ENCODE results near the gene DNAH8.
"Not testable (repeated sequence)": the region's sequence is repeated elsewhere in the genome, so short reads cannot be mapped to it uniquely, and the experiment has no call there.

DNAH8 gene

GRCh38 chr6:38876475-38876874, 161.4 kb downstream of the DNAH8 start:
- TF ChIP-seq POLR2A (IDR thresholded peaks at IDR 0.05; ENCODE audit: low read depth, low read length) (no peak), TAF1 (IDR thresholded peaks at IDR 0.05; ENCODE audit: borderline replicate concordance, low read depth, low read length) (no peak), POLR2AphosphoS5 (IDR thresholded peaks at IDR 0.05; ENCODE audit: low read depth, low read length) (no peak)
- FAIRE-seq (no peak), DNase-seq (ENCODE audit: insufficient read length) (no peak)

GRCh38 chr6:38877721-38878120, 162.6 kb downstream of the DNAH8 start:
- FAIRE-seq: no peak
- no peak for DNase-seq (ENCODE audit: insufficient read length)
- TF ChIP-seq TAF1 (IDR thresholded peaks at IDR 0.05; ENCODE audit: borderline replicate concordance, low read depth, low read length) (no peak), POLR2A (IDR thresholded peaks at IDR 0.05; ENCODE audit: low read depth, low read length) (no peak), POLR2AphosphoS5 (IDR thresholded peaks at IDR 0.05; ENCODE audit: low read depth, low read length) (no peak)

GRCh38 chr6:38882157-38882556, 167.0 kb downstream of the DNAH8 start:
- FAIRE-seq (no peak), DNase-seq (ENCODE audit: insufficient read length) (no peak)
- TF ChIP-seq POLR2AphosphoS5 (IDR thresholded peaks at IDR 0.05; ENCODE audit: low read depth, low read length): no peak
- no peak for TF ChIP-seq POLR2A (IDR thresholded peaks at IDR 0.05; ENCODE audit: low read depth, low read length)
- no peak for TF ChIP-seq TAF1 (IDR thresholded peaks at IDR 0.05; ENCODE audit: borderline replicate concordance, low read depth, low read length)

GRCh38 chr6:38897507-38897906, 182.4 kb downstream of the DNAH8 start:
- no peak for TF ChIP-seq POLR2AphosphoS5 (IDR thresholded peaks at IDR 0.05; ENCODE audit: low read depth, low read length)
- no peak for TF ChIP-seq TAF1 (IDR thresholded peaks at IDR 0.05; ENCODE audit: borderline replicate concordance, low read depth, low read length)
- TF ChIP-seq POLR2A (IDR thresholded peaks at IDR 0.05; ENCODE audit: low read depth, low read length): no peak
- DNase-seq (ENCODE audit: insufficient read length): no peak
- FAIRE-seq: no peak

- TF ChIP-seq TAF1 (IDR thresholded peaks at IDR 0.05; ENCODE audit: borderline replicate concordance, low read depth, low read length): no peak
- no peak for TF ChIP-seq POLR2A (IDR thresholded peaks at IDR 0.05; ENCODE audit: low read depth, low read length)
- TF ChIP-seq POLR2AphosphoS5 (IDR thresholded peaks at IDR 0.05; ENCODE audit: low read depth, low read length): no peak
- no peak for DNase-seq (ENCODE audit: insufficient read length)
- FAIRE-seq: no peak
Observed at GRCh38 chr6:38901802-38902522, 186.9 kb downstream of the DNAH8 start.

GRCh38 chr6:38906582-38906981, 191.5 kb downstream of the DNAH8 start:
- TF ChIP-seq POLR2A (IDR thresholded peaks at IDR 0.05; ENCODE audit: low read depth, low read length): no peak
- no peak for TF ChIP-seq TAF1 (IDR thresholded peaks at IDR 0.05; ENCODE audit: borderline replicate concordance, low read depth, low read length)
- TF ChIP-seq POLR2AphosphoS5 (IDR thresholded peaks at IDR 0.05; ENCODE audit: low read depth, low read length): no peak
- DNase-seq (ENCODE audit: insufficient read length) (no peak), FAIRE-seq (no peak)

GRCh38 chr6:38907264-38907663, 192.2 kb downstream of the DNAH8 start:
- FAIRE-seq (no peak), DNase-seq (ENCODE audit: insufficient read length) (no peak)
- no peak for TF ChIP-seq POLR2AphosphoS5 (IDR thresholded peaks at IDR 0.05; ENCODE audit: low read depth, low read length)

- DNase-seq (ENCODE audit: insufficient read length): no peak
- TF ChIP-seq POLR2AphosphoS5 (IDR thresholded peaks at IDR 0.05; ENCODE audit: low read depth, low read length): no peak
- TF ChIP-seq TAF1 (IDR thresholded peaks at IDR 0.05; ENCODE audit: borderline replicate concordance, low read depth, low read length): no peak
- no peak for FAIRE-seq
Observed at GRCh38 chr6:38909015-38909730, 194.1 kb downstream of the DNAH8 start.

- TF ChIP-seq TAF1 (IDR thresholded peaks at IDR 0.05; ENCODE audit: borderline replicate concordance, low read depth, low read length) (no peak), POLR2A (IDR thresholded peaks at IDR 0.05; ENCODE audit: low read depth, low read length) (no peak), POLR2AphosphoS5 (IDR thresholded peaks at IDR 0.05; ENCODE audit: low read depth, low read length) (no peak)
Observed at GRCh38 chr6:38910207-38910606, 195.1 kb downstream of the DNAH8 start.

GRCh38 chr6:38912378-38912777, 197.3 kb downstream of the DNAH8 start:
- TF ChIP-seq POLR2A (IDR thresholded peaks at IDR 0.05; ENCODE audit: low read depth, low read length): no peak
- no peak for TF ChIP-seq POLR2AphosphoS5 (IDR thresholded peaks at IDR 0.05; ENCODE audit: low read depth, low read length)
- no peak for TF ChIP-seq TAF1 (IDR thresholded peaks at IDR 0.05; ENCODE audit: borderline replicate concordance, low read depth, low read length)
- FAIRE-seq: no peak
- DNase-seq (ENCODE audit: insufficient read length): no peak

More at GRCh38 chr6:38910207-38910606, 195.1 kb downstream of the DNAH8 start:
- no peak for FAIRE-seq
- DNase-seq (ENCODE audit: insufficient read length): no peak

GRCh38 chr6:38915205-38915925, 200.3 kb downstream of the DNAH8 start:
- no peak for FAIRE-seq
- no peak for DNase-seq (ENCODE audit: insufficient read length)
- TF ChIP-seq TAF1 (IDR thresholded peaks at IDR 0.05; ENCODE audit: borderline replicate concordance, low read depth, low read length) (no peak), POLR2AphosphoS5 (IDR thresholded peaks at IDR 0.05; ENCODE audit: low read depth, low read length) (no peak), POLR2A (IDR thresholded peaks at IDR 0.05; ENCODE audit: low read depth, low read length) (no peak)

GRCh38 chr6:38921540-38921939, 206.4 kb downstream of the DNAH8 start:
- not testable (repeated sequence) for DNase-seq (ENCODE audit: insufficient read length); FAIRE-seq

Data from GM12892 (cell line).